Gastrocnemius medialis (tissue), 4 donors: ENCODE measurements around the gene RAD51B. TPM values are rescaled to one million over a fixed set of nuclear protein-coding genes. Genes with fewer than 3 reads are reported as not detected.
A peak's percentile ranks its signal among the peaks of the same experiment; 100 is the strongest.

ENCODE experiments used
- ATAC-seq, 2 donors: fragments of 150-250 bp; one replicate each; pipeline ENCODE4 v1.9.1; 2016
- DNase-seq, 2 donors: peaks; one replicate each; pipeline ENCODE4 v3.0.0-alpha.2; 2019
- H3K27ac ChIP-seq, 4 donors: fragments of 200-600 bp; sonication (generic); 1 replicate in 1 of 4; 2 replicates in 3 of 4; pipeline ENCODE4 v1.5.1; 2016 to 2018; ENCODE audit warnings: mild to moderate bottlenecking in 2 of 4, moderate library complexity in 1 of 4
- H3K27me3 ChIP-seq, 3 donors: fragments of 200-600 bp; sonication (generic) in 2 of 3; 1 replicate in 1 of 3; 2 replicates in 2 of 3; pipeline versions ENCODE4 v1.5.1 to v1.6.0; 2016 to 2019; ENCODE audit warnings: mild to moderate bottlenecking in 1 of 3, moderate library complexity in 1 of 3
- H3K36me3 ChIP-seq, 2 donors: fragments of 200-600 bp; sonication (generic) in 1 of 2; one replicate each; pipeline ENCODE4 v1.5.1; 2017 to 2018
- H3K4me1 ChIP-seq, 2 donors: fragments of 200-600 bp; sonication (generic) in 1 of 2; one replicate each; pipeline ENCODE4 v1.5.1; 2016 to 2017; ENCODE audit warnings: mild to moderate bottlenecking in 2 of 2
- H3K4me3 ChIP-seq, 4 donors: fragments of 200-600 bp; sonication (generic) in 3 of 4; 1 replicate in 1 of 4; 2 replicates in 3 of 4; pipeline ENCODE4 v1.5.1; 2016 to 2019; ENCODE audit warnings: mild to moderate bottlenecking in 2 of 4
- H3K9me3 ChIP-seq, 3 donors: fragments of 200-600 bp; sonication (generic) in 2 of 3; 1 replicate in 1 of 3; 2 replicates in 2 of 3; pipeline ENCODE4 v1.5.1; 2016 to 2019
- POLR2A ChIP-seq, 2 donors: fragments of 450-650 bp; IDR thresholded peaks; one replicate each; pipeline ENCODE4 v1.6.1; 2017; ENCODE audit warnings: antibody characterized with exemption in 2 of 2, mild to moderate bottlenecking in 2 of 2, moderate library complexity in 2 of 2
- in situ Hi-C, 4 donors: fragments of 200-750 bp; cut with MboI; loops; one replicate each; pipeline versions ENCODE4 v1.15.0 to v1.8.0; 2017; ENCODE audit warnings: low sequenced_read_pairs in 4 of 4
- intact Hi-C: fragments of 100-400 bp; cut with DNase I; formaldehyde crosslinking; loops from one replicate; pipeline ENCODE4 v1.15.1; 2023; ENCODE audit warnings: low total_unique reads
- total RNA-seq, 4 donors: library from RNA; depleted of rRNA; stranded (reverse); fragments of >200 nt; gene quantifications; one replicate each; pipeline versions ENCODE4 v1.1.0 to v1.2.3, GENCODE V29; 2016
- TF ChIP-seq, protein P1 (sequence below), 5 experiments: fragments of 450-650 bp in 3 of 5; fragments of 200-600 bp in 2 of 5; sonication (generic) in 2 of 5; IDR thresholded peaks in 4 of 5; conservative IDR thresholded peaks in 1 of 5; 1 replicate in 4 of 5; 2 replicates in 1 of 5; pipeline ENCODE4 v1.5.1; 2016 to 2019; ENCODE audit warnings: antibody characterized with exemption in 5 of 5, mild to moderate bottlenecking in 3 of 5, moderate library complexity in 3 of 5

RAD51B gene
- total RNA-seq, 4 donors from 2014 or later: 1.6 to 3.3 (median 2.4) TPM

DNA sequence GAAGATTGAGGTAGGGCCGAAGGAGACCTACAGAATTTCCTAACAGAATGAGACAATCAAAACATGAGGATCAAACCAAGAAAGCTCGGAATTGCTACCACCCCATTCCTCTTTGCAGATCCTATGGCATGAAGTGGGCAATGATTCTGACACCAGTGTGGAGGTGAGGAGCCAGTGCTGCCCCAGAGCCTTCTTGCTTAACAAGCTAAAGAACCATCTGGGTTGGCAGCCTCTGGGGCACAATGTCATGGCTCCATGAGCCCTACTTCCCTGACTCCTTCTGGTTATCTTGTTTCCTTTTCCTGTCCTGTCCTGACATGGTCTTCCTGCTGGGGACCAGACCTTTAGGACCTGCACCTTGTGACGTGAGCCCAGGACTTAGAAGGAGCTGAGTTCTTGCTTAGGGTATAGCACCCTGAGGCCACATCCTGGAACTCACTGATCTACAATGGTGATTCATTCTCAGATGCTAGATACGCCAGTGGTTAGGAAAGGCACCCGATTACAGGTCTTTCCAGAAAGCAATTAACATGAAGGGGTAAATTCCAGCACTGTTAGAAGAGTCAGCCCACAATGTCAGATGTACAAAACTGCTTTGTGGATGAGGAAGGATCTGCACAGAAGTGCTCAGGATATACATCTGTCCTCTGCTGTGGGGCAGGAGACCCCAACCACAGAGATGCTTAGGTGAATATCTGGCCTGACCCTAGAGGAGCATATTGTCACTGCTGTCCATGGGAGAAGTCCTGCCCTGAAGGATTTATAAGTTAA is 649.0 kb downstream of the RAD51B start:
- TF ChIP-seq POLR2A (IDR thresholded peaks at IDR 0.05): no peak
- TF ChIP-seq, protein P1, sequence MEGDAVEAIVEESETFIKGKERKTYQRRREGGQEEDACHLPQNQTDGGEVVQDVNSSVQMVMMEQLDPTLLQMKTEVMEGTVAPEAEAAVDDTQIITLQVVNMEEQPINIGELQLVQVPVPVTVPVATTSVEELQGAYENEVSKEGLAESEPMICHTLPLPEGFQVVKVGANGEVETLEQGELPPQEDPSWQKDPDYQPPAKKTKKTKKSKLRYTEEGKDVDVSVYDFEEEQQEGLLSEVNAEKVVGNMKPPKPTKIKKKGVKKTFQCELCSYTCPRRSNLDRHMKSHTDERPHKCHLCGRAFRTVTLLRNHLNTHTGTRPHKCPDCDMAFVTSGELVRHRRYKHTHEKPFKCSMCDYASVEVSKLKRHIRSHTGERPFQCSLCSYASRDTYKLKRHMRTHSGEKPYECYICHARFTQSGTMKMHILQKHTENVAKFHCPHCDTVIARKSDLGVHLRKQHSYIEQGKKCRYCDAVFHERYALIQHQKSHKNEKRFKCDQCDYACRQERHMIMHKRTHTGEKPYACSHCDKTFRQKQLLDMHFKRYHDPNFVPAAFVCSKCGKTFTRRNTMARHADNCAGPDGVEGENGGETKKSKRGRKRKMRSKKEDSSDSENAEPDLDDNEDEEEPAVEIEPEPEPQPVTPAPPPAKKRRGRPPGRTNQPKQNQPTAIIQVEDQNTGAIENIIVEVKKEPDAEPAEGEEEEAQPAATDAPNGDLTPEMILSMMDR (IDR thresholded peaks at IDR 0.05 in 4 of 5, conservative IDR thresholded peaks at IDR 0.05 in 1 of 5): no peak
- Histone ChIP-seq H3K27me3 (no peaks in the 10 kb centered on the region), H3K36me3 (no peaks in the 10 kb centered on the region), H3K27ac (no peak overlapping the region), H3K4me1 (peaks cover 14 to 20% of the 10 kb centered on the region in 2 donors), H3K9me3 (no peaks in the 10 kb centered on the region), H3K4me3 (no peak overlapping the region)
- DNase-seq: no peak
- intact Hi-C loops (no loop called here), in situ Hi-C loops (no loop called here)
- ATAC-seq: no peak

DNA sequence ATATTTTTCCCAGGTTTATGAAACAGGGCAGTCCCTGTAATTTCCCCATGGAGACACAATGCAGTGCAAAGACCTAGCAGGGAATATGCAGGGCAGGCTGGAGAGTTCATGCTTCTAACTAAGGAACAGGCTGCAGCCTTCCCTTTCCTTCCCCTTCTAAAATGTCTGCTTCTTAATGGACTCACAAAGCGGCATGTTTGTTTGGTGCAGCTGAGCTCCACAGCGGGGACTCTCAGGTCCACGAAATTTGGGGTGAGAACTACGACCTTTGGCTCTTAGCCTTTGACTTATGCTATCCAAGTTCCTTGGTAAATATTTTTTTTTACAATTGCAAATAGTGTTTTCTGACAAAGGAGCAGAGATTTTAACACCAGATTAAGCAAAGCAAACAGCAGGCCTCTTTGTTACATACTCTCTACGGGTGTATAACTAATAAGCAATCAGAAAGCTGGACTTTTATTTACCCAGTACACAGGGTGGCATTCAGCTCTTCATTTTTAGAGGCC is 649.7 kb downstream of the RAD51B start:
- intact Hi-C loops (no loop called here), in situ Hi-C loops (no loop called here)
- Histone ChIP-seq H3K36me3 (no peaks in the 10 kb centered on the region), H3K4me1 (peaks cover 14 to 22% of the 10 kb centered on the region in 2 donors), H3K9me3 (no peaks in the 10 kb centered on the region), H3K27me3 (no peaks in the 10 kb centered on the region), H3K4me3 (no peak overlapping the region), H3K27ac (no peak overlapping the region)
- ATAC-seq (no peak), DNase-seq (no peak)
- TF ChIP-seq POLR2A (IDR thresholded peaks at IDR 0.05): no peak
- TF ChIP-seq, protein P1 (IDR thresholded peaks at IDR 0.05 in 4 of 5, conservative IDR thresholded peaks at IDR 0.05 in 1 of 5): no peak

DNA sequence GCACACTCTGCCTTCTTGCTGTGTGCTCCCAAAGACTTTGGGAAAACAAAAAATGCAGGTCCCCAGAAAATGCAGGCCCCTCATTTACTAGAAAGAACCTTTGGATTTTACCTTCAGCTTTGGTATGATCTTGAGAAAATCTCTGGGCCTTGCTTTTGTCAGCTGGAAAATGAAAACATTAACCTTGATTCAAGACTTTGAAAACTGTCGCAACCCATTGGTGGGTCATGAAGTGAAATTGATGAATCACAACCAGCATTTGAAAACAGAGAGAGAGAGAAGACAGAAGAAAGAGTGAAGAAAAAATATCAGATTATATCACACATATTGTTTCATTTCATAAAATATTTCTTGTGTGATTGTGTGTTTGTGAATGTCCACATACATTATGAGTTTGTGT is 650.8 kb downstream of the RAD51B start:
- Histone ChIP-seq H3K4me1 (peaks cover 14 to 26% of the 10 kb centered on the region in 2 donors), H3K27ac (no peak overlapping the region), H3K27me3 (no peaks in the 10 kb centered on the region), H3K9me3 (no peaks in the 10 kb centered on the region), H3K36me3 (no peaks in the 10 kb centered on the region), H3K4me3 (no peak overlapping the region)
- in situ Hi-C loops (no loop called here), intact Hi-C loops (loop anchor here (10.0 kb wide), 1 partner anchor 154 kb away; no protein-coding TSS in a partner anchor)
- ATAC-seq (no peak), DNase-seq (no peak)
- TF ChIP-seq POLR2A (IDR thresholded peaks at IDR 0.05): no peak
- TF ChIP-seq, protein P1 (IDR thresholded peaks at IDR 0.05 in 4 of 5, conservative IDR thresholded peaks at IDR 0.05 in 1 of 5): no peak

DNA sequence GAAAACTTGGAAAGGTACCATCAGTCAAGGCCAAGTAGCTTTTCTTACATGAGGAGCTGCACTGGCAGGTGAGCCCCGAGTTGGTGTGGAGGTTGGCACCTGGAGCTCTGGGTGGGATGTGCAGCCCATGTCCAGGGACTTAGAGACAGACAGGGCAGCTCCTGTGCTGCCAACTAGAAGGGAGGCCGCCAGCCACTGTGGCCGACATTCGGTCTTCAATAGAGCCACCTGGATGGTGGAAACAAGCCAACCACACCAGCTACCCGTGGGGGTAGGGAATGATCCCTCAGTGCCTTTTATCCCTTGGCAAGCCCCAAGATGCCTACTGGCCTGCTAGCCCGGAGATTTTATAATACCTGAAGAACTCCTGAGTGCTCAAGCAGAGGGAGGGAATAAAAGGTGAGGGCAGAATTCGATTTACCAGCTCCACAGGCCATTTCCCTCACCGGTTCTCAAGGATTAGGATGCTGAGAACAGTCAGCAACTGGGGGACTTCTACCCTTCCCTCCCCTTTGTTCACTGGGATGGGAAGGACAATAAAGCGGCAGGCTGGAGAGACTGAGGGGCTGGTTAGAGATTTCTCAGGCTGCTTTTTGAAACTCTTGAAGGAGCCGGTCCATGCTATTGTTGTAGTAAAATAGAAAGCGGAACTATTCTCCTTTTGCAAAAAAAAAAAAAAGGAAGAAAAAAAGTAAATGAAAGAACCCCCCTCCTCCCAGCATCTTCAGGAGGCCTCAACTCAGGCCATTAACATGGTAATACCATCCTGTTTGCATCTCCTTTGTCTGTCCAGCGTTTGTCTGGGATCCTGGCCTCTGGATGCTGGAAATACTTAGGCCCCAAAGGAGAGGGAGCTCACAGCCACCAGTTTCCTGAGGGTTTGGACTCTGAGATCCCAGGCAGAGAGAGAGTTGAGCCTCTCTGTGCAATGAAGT is 651.7 kb downstream of the RAD51B start:
- no peak for TF ChIP-seq POLR2A (IDR thresholded peaks at IDR 0.05)
- TF ChIP-seq, protein P1 (IDR thresholded peaks at IDR 0.05 in 4 of 5, conservative IDR thresholded peaks at IDR 0.05 in 1 of 5): no peak
- Histone ChIP-seq H3K4me1 (peaks cover 20 to 33% of the 10 kb centered on the region in 2 donors), H3K36me3 (no peaks in the 10 kb centered on the region), H3K27ac (peak overlapping the region; percentile 67 to 95 (median 81)), H3K4me3 (no peak overlapping the region), H3K27me3 (no peaks in the 10 kb centered on the region), H3K9me3 (no peaks in the 10 kb centered on the region)
- DNase-seq: no peak
- ATAC-seq: no peak
- in situ Hi-C loops: no loop called here
- intact Hi-C loops: loop anchor here (10.0 kb wide), 1 partner anchor 154 kb away; no protein-coding TSS in a partner anchor
